GM23338 (cell line): ENCODE results near the gene TTC27.

Source experiments
- CREB1 ChIP-seq: fragments of 250-450 bp; sonication (Bioruptor Pico); IDR thresholded peaks from 2 replicates; pipeline ENCODE4 v1.5.0; 2020; ENCODE audit warnings: low read depth, mild to moderate bottlenecking, moderate library complexity
- CTCF ChIP-seq, 2 experiments: fragments of 200-600 bp in 1 of 2; sonication (generic) in 1 of 2; conservative IDR thresholded peaks; 2 replicates each; pipeline versions ENCODE4 v1.5.1 to v1.6.1; 2016 to 2017; ENCODE audit warnings: antibody characterized with exemption in 2 of 2, low read depth in 2 of 2, mild to moderate bottlenecking in 2 of 2, moderate library complexity in 1 of 2

DNA sequence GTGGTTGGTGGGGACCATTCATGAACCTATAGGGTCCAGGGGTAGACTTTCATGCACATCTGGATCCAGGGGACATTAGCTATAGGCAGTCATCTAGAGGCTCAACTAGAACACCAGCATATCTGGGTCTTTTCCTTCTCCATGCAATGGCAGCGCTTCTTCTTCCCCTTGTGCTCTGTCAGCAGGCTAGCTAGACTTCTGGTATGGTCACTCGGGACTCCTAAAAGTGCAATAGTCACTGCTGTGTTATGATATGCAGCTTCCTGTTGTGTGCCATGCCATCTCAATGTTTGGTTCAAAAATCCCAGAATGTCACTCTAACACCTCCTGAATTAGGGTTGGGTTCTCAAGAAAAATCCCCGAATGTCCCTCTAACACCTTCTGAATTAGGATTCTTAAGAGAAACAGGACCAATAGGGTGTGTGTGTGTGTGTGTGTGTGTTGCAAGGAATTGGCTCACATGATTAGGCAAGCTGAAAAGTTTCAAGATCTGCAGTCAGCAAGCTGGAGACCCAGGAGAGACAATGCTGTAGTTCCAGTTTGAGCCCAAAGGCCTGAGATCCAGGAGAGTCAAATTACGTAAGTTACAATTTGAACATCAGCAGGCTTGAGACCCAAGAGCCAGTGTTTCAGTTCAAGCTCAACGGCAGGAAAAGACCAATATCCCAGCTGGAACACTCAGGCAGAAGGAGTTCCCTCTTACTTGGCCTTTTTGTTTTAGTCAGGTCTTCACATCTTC is 221.8 kb downstream of the TTC27 start:
- TF ChIP-seq CTCF (conservative IDR thresholded peaks at IDR 0.05; ENCODE audit: low read depth in 2 of 2) (no peak), CREB1 (no peak)
